Glomerular endothelial cell (primary cell): ENCODE data around the gene HERPUD1. TPM values are rescaled to one million over a fixed set of nuclear protein-coding genes. Genes with fewer than 3 reads are reported as not detected.
"Not testable (repeated sequence)": the region's sequence is repeated elsewhere in the genome, so short reads cannot be mapped to it uniquely, and the experiment has no call there.

ENCODE experiments used
- DNase-seq: peaks from one replicate; pipeline ENCODE4 v3.0.0-alpha.2; 2011; ENCODE audit warnings: low read depth, low spot score; ENCODE audit errors: extremely low read depth
- total RNA-seq: library from RNA; depleted of rRNA; stranded (reverse); fragments of >200 nt; gene quantifications from 2 replicates; pipeline ENCODE4 v1.2.3, GENCODE V29; 2015

Gene HERPUD1
- total RNA-seq, 1 donor from 2014 or later: 83.3 TPM

DNA sequence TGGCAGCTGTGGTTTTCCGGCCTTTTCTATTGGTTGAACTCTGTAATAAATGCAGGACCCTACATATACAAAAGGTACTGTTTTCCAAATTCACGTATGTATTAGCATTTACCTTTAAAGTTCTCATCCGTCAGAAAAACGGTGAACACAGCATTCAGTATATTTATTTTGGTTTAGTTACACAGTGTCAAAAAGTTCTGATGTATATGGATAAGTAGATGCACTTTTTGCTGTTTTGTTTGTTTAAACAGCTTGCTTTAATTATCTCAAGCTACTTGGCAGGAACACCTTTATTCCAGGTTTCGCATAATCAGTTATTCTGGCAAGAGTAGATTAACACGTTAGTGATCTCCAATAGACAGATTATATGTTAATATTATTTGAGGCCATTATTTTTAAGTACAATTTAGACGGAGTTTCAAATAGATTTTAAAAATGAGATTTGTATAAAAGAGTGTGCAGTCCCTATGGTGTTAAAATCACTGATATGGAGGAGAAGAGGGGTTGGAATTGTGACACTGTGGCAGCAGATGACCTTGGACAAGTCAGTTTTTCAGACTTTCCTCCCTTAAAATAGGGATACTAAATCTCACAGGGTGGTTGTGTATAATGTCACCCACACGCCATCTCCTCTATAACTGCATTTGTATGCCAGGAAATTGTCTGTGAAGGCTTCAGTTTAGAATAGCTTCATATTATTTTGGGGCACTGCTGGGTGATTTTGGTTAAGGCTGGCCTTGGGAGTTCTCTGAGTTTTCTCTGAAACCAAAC, 2.1 kb downstream of the HERPUD1 start:
- DNase-seq: no peak

DNA sequence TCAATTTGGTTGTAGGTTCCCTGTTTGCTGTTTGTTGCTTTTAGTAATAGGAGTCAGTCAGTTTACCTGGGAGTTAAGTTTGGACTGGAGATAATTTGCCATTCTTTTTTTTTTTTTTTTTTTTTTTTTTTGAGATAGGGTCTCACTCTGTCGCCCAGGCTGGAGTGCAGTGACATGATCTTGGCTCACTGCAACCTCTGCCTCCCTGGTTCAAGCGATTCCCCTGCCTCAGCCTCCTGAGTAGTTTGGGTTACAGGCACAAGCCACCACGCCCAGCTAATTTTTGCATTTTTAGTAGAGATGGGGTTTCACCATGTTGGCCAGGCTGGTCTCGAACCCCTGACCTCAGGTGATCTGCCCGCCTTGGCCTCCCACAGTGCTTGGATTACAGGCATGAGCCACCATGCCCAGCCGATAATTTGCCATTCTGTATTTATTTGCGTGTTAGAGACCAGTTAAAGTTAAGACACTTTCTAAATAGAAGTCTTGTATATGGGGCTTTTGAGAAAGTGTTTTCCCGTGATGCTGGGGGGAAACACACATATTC, 2.7 kb downstream of the HERPUD1 start:
- not testable (repeated sequence) for DNase-seq

DNA sequence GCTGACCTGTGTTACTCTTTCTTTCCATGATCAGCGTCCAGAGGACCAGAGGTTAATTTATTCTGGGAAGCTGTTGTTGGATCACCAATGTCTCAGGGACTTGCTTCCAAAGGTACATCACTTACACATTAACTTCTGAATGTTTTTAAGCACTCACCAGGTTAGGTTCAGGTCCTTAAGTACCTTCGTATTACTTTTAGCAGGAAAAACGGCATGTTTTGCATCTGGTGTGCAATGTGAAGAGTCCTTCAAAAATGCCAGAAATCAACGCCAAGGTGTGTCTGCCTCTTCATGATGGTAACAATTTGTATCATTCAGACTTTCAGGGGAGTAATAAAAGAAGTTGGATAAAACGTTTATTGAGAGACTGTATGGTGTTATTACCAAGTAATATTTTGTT, 3.3 kb downstream of the HERPUD1 start:
- no peak for DNase-seq

DNA sequence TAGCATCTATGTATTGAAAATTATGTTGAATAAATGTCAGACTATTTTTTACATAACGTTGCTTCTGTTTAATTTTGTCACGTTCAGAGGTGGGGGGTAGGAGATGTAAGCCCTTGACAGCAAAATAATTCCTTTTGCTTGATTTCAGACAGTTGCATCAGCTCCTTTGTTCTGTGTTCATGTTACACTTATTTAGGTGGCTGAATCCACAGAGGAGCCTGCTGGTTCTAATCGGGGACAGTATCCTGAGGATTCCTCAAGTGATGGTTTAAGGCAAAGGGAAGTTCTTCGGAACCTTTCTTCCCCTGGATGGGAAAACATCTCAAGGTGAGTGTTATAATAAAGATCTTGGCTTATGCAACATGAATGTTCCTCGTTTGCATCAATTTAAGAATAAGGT, 4.5 kb downstream of the HERPUD1 start:
- DNase-seq: no peak

DNA sequence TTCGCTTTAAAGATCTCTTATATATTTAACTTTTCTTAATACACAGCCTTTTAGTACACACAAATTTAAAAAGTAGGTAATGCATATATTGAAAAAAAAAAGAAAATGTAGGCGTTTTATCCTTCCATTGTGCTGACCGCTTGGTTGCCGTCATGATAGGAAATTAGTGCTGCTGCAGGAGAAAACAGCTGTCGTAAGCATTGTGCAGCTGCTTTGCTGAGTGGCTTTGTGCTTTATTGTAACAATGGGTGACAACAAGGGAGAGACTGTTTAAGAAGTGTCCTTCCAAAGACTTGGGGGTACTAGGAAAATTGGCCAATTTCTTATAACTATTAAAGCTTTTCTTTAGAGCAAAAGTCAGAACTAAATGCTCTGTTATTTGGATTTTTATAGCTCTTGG, 5.0 kb downstream of the HERPUD1 start:
- DNase-seq: no peak

DNA sequence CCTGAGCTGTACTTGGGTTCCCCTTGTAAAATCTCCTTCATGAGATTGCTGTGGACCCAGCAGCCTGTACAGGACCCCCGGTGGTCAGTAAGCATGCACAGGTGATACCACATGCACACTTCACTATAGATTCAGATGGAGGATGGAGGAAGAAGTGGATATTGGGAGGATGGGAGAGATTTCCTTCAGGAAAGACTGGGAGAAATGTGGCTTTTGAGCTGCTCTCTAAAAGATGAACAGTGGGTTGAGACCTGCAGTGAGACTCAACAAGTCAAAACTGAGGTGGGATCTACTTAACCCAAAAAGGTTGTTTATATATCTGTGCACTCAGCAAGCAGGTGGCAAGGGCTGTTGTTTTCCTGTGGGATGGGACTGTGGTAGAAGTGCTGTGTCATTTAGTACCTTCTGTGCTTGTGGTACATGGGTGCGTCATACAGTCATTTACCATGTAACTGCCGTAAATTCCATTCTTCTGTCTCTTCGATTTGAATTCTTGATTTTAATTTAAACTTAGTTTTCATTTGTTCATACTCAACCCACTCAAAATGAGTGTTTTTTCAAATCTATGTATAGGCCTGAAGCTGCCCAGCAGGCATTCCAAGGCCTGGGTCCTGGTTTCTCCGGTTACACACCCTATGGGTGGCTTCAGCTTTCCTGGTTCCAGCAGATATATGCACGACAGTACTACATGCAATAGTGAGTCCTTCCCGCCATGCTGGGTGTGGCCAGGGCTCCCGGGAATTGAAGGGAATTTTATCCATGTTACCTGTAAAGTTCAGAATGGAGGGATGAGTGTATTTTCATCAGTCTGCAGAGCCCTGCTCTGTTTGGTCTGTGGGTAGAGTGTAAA, 6.9 kb downstream of the HERPUD1 start:
- no peak for DNase-seq

DNA sequence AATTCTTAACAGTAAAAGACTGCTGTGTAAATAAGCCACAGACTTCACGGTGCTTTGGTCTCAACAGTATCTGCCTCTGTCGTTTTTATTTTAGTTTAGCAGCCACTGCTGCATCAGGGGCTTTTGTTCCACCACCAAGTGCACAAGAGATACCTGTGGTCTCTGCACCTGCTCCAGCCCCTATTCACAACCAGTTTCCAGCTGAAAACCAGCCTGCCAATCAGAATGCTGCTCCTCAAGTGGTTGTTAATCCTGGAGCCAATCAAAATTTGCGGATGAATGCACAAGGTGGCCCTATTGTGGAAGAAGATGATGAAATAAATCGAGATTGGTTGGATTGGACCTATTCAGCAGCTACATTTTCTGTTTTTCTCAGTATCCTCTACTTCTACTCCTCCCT, 7.9 kb downstream of the HERPUD1 start:
- DNase-seq: no peak

DNA sequence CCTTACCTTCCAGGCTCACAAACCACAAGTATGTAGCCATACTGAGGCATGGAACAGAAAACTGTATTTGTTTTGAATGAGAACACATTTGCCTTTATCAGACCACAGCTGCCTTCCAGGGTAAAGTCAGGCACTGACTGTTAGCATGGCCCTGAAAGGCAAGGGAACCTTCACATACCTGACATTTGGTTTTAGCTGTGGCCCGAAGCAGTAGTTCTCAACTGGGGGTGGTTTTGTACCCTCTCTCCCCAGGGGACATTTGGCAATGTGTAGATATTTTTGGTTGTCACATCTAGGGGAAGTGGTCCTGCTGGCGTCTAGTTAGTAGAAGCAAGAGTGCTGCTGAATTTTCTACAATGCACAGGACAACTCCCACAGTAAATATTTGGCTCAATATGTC, 9.2 kb downstream of the HERPUD1 start:
- DNase-seq: no peak

DNA sequence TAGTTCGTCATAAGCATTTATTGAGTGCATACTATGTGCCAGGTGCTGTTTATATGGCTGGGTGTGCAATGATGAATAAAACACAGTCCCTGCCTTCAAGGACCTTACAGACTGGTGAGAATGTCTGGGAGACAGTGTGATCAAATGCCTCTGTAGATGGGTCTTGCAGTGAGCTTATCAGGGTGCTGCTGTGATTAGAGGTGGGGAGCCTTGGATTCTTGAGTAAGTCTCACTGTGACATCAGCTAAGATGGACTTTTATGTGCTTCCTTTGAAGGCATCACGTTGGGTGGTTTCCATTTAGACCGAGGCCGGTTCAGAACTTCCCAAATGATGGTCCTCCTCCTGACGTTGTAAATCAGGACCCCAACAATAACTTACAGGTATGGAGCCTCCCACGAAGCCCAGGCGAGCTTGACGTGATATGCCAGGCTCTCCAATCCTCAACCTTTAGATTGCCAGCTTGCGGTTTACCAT, 10.0 kb downstream of the HERPUD1 start:
- no peak for DNase-seq

DNA sequence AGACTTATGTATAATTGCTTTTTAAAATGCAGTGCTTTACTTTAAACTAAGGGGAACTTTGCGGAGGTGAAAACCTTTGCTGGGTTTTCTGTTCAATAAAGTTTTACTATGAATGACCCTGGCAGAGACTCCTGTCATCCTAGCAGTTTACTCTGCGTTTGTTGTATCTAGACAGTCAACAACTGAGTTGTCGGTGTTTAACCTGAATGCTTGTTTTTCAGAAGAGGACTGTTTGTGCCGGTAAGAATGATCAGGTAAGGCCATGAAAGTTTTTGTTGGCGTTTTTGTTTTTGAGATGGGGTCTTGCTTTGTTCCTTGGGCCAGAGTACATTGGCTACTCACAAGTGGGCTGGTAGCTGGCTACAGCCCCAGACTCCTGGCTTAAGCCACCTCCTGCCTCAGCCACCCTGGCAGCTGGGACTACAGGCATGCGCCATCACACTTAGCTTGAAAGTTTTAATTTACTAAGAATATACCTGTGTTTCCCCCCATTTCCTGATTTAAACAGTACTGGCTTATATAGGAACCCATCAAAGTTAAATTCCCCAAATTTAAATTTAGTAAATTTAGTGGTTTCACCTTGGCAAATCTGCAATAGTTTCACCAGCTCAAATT, 11.9 kb downstream of the HERPUD1 start:
- DNase-seq: no peak

DNA sequence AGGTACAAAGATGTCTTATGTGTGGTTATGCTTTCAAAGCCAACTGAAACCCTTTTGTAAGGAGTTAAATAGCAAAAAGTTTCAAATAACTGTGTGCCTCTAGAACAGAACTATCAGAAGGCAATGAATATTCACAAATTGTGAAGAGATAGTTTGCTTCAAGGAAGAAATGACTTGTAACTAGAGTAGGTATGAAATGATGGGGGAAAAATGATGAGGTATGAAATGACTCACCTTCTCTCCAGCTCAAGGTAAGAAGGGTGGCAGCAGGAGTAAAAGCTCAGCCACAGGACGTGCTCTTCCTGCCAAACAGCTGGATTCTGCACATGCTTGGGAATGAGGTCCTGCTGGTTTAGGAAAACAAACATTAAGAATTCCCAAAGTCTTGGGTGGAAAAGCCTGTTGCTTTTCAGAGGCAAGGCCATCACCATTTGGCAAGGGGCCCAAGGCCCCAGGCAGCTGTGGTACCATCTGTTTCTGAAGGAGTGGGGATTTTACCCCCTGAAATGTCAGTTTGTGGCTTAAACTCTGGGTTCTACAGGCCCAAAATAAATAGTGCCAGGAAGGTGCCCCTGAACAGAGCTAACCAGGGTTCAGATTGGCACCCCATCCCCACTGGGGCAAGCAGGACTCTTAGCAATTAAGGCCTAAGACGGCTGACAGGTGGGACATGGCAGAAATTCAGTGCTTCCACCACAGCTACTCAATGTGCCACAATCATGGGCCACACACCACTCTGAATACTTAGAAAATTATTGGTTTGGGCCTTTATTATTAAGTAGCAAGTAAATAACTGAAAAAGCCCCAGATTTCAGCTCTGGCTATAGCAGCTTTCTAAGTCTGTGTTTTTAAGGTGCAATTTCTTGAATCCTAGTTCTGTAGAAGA, 13.3 kb downstream of the HERPUD1 start:
- DNase-seq: no peak

DNA sequence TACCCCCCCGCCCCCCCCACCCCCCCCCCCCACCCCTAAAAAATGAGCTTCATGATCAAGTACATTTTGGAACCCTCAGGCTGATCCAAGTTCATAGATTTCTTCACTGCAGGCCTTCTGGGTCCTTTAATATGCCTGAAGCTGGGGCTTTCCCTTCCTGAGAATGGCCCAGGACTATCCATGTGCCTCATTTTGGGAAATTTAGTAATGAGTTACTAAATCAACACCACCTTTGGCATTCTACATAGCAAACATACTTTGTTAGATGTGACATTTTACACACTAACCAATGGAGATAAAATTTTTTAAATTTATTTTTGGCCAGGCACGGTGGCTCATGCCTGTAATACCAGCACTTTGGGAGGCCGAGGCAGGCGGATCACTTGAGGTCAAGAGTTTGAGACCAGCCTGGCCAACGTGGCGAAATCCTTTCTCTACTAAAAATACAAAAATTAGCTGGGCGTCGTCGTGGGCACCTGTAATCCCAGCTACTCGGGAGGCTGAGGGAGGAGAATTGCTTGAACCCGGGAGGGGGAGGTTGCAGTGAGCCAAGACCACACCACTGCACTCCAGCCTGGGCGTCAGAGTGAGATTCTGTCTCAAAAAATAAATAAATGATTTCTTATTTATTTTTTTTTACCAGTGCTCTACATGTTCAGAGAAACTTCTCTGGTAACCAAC, 14.0 kb downstream of the HERPUD1 start:
- no peak for DNase-seq

DNA sequence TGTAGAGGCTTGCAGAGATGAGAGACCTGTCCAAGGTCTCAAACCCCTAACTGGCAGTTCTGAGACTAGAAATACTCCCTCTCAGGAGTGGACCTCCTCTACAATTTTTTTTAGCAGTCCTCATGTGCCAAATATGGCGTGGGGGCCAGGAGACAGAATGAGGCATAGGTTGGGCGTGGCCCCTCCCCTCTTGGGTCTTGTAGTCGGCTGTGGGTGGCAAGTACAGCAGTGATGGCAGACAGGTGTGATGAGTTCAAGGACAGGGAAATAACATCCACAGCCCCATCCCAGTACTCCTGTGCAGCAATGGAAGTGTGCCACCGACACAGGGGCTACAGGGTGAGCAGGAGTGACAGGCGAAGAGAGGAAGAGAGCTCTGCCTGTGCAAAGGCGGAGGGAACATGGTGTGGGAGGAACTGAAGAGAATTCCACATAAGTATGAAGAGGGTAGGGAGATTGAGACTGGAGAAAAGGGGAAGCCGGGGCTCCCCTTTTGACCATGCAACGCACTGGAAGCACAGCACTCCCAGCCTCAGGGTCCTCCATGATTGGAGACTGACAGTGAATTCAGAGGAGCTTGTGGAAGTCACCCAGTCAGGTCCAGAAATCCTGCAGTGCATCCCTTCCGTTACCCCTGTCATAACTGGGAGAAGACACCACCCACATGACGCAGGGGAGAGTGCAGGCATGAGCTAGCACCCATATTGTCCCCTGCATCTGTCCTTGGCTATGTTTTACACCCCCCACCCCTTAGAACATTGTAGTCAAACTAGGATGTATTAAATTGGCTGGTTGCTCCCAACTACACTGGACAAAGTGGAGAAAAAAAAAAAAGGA, 15.0 kb downstream of the HERPUD1 start:
- DNase-seq: no peak

DNA sequence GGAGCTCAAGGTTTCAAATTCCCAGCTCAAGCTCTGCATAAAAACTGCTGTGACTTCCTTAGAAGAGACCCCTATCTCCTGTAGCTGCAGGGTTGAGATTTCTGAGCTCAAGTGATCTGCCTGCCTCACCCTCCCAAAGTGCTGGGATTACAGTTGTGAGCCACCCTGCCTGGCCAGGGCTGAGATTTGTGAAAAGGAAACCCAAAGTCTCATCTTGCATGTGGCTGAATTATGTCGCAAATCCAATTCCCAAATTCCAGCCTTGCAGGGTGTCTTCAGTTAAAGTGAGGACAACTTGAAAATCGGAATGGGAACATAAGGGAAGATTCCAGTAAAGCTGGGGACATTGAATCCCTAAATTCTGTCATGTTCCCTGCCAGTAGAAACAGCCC, 15.7 kb downstream of the HERPUD1 start:
- no peak for DNase-seq

DNA sequence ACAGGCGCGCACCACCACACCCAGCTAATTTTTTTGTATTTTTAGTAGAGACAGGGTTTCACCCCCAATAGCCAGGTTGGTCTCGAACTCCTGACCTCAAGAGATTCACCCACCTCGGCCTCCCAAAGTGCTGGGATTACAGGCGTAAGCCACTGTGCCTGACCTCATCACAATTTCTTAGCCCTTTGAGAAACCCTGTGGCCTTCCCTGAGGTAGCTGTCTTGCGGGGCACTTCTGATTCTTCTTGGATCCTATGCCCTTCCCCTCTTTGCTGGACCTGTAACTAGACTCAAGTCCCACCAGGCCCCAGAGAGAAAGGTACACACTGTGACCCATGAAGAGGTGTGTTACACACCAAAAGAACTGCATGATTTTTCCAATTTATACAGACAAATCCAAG, 16.3 kb downstream of the HERPUD1 start:
- no peak for DNase-seq

DNA sequence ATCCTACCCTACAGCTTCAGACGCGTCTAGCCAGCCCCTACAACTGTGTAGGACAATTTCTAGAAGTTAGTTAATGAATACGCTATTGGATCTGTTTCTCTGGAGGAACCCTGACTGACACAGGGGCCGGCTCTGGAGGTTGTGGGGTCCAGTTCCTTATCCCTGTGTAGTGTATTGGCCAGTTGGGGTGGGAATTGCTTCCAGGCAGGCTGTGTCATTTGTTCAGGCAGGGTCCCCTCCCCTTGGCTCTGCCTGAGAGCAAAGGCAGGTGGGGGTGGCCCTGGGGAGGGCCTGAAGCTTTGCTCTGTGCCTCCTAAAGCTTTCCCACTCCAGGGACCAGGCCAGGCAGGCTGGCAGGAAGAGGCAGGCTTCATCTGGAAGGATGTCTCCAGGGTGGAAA, 18.1 kb downstream of the HERPUD1 start:
- DNase-seq: no peak

DNA sequence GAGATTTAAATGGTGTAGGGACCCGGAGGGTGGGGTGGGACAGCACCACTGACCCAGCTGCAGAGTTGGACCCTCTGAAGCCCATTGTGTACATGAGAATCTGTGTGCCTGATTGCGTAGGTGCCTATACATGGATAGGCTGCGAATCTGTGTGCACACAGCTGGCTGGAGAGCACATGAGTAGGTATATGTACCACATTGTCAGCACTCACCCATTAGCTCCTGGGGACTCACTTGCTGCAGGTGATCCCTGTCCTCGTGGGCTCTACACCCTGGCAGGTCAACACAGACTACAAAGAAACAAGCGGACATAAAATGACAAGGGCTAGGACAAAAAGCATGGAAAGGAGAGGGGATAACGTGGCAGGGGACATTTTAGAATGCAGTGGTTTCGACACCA, 18.5 kb downstream of the HERPUD1 start:
- no peak for DNase-seq

DNA sequence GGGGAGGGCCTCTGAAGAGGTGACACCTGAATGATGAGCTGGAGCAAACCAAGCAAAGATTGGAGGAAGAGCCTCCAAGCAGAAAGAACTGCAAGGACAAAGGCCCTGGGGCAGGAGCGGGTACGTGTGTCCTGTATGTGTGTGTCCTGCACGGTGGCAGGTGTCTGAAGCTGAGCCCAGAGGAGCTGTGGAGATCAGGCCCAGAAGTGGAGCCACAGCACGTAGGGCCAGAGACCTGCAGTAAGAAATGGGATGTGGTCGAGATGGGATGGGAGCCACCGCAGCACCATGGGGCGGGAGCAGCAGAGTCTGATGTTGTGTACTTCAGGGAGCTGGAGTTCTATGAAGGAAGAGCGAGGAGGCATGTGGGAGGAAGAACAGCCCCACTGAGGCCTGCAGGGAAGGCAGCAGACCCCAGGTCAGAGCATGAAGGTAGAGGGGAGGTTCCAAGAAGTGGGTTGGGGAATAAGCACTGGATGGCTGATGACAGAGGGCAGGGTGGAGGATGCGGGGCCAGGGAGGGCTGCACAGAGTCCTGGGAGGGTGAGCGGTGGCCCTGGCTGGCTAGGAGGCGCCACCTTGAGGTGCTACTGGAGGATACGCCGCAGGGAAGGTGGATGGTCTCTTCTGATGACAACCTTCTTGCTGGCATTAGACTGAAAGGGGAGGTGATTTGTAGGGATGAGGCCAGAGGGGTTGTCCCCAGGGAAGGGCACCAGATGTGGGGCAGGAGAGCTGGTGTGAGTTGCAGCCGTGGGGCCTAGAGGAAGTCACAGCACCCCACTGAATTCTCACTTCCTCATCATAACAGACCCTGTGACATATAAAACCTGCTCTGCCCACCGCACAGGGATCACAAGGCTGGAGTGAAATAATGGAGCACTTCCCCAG, 19.2 kb downstream of the HERPUD1 start:
- DNase-seq: no peak
